HG03196 (cell line): ENCODE data around the gene OXA1L.
"Not testable (repeated sequence)": the region's sequence is repeated elsewhere in the genome, so short reads cannot be mapped to it uniquely, and the experiment has no call there.

ENCODE experiments used
- ATAC-seq: cut with Tn5 transposase; IDR thresholded peaks from one replicate; pipeline ENCODE4 v1.9.1; 2021; ENCODE audit not compliant: unreplicated experiment

Gene OXA1L

DNA sequence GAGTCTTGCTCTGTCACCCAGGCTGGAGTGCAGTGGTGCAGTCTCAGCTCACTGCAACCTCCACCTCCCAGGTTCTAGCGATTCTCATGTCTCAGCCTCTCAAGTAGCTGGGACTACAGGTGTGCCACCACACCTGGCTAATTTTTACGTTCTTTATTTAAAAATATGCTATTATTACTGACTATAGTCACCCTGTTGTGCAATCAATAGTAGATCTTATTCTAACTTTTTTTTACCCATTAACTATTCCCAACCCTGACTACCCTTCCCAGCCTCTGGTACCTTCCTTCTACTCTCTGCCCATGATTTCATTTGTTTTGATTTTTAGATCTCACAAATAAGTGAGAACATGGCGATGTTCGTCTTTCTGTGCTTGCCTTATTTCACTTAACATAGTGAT, 2.5 kb downstream of the OXA1L start:
- no peak for ATAC-seq

DNA sequence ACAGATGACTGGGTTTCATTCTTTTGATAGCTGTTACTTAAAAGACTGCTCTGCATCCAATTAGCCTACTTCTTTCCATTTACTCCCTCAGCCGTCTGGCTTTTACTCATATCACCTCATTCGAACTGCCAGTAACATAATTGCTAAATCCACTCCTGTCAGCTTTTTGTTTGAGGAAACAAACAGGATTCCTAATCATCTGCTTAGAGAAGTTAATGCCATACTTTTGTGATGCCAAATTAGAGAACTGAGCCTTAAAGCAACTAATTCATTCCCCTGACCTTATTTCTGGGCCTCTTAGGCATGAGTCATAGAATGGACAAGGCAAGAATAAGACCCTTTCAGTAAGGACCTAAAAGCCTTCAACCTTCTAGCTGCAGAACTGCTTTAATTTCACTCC, 2.9 kb downstream of the OXA1L start:
- no peak for ATAC-seq

- no peak for ATAC-seq
Measured at GRCh38 chr14:22770481-22771187, 4.1 kb downstream of the OXA1L start.

DNA sequence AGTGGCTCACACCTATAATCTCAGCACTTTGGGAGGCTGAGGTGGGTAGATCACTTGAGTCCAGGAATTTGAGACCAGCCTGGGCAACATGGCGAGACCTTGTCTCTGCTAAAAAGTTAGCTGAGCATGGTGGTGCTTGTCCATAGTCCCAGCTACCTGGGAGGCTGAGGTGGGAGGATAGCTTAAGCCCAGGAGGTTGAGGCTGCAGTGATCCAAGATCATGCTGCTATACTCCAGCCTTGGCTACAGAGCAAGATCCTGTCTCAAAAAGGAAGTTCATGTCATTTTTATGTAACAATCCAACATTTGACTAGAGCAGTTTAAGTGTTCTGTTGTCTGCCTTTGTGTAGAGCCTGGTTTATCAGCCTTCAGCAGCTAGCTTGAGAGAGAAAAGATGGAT, 6.2 kb downstream of the OXA1L start:
- no peak for ATAC-seq

- no peak for ATAC-seq
Measured at GRCh38 chr14:22773162-22774010, 6.9 kb downstream of the OXA1L start.

DNA sequence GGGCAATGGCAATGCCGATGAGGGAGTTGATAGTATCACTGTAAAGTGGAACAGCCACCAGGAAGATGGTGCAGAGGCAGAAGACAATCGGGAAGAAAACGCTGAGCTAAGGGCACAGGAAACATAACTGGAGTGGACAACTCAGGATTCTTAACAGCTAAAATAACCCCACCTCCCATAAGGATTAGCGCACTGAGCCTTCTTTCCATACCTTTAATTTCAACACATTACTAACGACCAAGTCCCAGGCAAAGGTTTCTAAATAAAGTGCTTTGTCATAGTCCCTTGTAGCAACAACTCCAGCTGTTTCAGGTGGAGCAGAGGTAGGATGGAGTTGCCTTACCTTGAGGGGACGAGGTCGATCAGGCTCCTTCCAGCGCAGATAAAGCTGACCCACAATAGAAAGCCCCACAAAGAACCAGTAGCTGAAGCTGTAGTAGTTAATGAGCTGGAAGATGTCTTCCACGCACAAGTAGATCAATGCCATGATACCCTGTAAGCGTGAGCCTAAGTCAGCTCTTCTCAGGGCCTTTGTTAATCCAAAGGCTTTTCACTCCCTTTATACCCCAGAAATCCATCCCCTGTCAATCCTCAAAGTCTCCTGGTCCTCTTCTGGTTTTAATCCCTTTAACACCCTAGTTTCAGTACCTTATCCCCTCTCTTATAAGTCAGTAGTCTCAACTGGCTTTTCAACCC, 7.7 kb downstream of the OXA1L start:
- no peak for ATAC-seq

DNA sequence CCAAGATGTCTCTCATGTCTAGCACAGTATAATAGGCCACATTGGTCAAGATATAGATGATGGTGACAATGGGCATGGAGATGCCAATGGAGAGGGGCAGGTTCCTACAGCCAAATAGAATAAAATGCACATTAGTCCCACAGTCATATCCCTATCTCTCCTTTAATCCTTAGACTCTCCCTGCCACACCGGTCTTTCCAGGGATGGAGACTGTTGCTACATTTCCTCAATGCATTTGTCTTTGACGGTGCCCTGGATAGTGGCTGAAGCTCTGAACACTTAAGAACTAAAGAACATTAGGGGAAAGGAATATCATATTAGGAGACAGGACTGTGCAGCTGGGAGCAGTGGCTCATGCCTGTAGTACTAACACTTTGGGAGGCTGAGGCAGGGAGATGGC, 9.7 kb downstream of the OXA1L start:
- no peak for ATAC-seq

GRCh38 chr14:22776849-22777248, 10.4 kb downstream of the OXA1L start:
- ATAC-seq: not testable (repeated sequence)

DNA sequence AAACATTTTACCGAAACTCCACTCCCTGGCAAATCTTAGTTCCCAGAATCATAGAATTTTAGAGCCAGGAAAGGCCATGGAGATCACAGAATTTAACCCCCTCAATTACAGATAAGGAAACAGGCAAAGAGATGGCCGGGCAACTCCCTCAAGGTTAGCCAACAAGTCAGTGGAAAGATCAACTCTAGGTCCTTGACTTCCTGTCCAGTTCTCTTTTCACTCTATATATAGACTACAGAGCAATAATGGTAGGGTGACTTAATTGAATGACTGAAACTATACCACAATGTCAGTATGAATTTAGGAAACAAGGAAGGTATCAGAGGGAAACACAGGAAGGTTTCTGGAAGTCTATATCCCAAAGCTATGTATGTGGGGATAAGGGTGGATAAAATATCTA, 11.6 kb downstream of the OXA1L start:
- ATAC-seq: no peak

- ATAC-seq: no peak
Measured at GRCh38 chr14:22780105-22780679, 13.7 kb downstream of the OXA1L start.

DNA sequence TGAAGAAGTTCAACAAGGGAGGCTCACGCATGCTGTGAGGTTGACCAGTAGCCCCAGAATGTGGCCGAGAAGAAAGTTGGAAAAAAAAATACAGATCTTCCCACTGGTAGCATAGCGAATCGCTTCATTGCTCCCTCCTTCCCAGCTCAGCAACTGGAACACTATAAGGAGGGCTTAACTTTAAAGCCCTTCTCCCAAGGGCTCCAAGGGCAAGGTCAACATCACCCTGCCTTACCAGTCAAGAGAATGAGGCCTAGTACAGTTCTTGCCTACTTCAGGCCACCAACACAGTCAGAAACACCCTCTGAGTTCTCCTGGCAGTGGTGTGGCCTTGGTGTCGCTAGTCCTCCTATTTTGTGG, 14.4 kb downstream of the OXA1L start:
- ATAC-seq: no peak

DNA sequence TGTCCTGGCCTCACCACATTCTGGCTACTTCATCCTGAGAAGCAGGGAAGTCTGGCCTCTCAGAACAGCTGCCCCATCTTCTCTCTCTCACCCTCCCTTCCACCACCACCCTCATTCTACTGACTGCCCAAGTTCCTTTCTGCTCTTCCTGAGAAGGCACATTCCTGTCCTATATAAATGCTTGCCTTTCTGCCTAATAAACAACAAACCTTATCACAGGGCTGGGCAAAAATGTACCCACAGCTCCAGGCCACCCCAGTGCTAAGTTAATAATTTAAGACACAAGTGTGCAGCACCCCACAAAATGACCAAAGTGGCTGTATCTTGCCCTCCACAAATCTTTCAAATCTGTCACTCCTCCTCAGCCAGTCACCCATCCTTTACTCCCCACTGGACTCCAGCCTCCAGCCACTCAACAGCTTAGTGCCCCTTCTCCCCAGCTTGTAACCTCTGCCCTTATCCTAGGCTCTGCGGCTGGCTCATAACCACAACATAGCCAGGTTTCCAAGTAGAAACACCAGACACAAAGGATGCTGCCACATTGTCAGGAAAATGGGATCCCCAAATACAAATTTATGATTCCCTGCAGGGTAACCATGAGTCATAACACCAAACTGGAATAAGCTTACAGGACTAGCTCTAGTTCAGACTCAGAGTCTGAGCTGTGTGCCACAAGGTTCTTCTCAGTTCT, 15.0 kb downstream of the OXA1L start:
- ATAC-seq: no peak

DNA sequence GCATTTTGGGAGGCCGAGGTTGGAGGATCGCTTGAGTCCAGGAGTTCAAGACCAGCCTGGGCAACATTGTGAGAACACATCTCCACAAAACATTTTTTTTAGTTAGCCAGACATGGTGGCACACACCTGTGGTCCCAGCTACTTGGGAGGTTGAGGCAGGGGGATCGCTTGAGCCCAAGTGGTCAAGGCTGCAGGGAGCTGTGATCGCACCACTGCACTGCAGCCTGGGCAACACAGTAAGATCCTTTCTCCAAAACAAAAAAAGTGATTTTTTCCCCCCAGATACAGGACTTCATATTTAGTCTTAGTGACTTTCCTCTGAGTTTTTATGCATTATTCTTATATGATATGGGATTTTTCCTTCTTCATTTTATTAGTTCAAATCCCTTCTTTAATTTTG, 20.2 kb downstream of the OXA1L start:
- no peak for ATAC-seq

DNA sequence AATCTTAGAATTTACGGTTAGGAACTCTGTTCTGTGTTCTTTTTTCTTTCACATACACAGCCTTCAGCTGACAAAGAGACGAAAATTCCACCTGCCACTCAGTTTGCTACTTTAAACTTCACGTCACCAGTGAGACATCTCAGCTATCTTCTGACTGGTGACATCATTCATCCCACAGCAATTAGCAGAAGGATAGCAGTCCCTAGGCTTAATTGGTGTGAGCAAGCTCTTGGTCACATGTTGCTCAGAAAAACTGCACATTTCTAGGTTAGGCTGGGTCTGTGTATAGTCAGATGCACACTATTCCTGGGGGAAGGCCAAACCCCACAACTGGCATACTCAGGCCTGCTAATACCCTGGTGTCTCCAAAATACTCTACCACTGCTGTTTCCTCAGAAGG, 24.8 kb downstream of the OXA1L start:
- no peak for ATAC-seq

GRCh38 chr14:22792158-22792557, 25.7 kb downstream of the OXA1L start:
- no peak for ATAC-seq

DNA sequence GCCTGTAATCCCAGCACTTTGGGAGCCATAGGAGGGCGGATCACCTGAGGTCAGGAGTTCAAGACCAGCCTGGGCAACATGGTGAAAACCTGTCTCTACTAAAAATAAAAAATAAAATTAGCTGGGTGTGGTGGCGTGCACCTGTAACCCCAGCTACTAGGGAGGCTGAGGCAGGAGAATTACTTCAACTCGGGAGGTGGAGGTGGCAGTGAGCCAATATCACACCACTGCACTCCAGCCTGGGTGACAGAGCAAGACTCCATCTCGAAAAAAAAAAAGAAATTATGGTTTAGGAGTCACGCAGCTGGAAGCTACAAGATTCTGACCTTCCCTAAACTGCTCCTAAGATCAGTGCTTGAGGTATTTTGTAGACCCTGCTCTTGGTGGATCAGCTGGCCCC, 27.1 kb downstream of the OXA1L start:
- not testable (repeated sequence) for ATAC-seq

GRCh38 chr14:22793976-22794375, 27.5 kb downstream of the OXA1L start:
- ATAC-seq: no peak

DNA sequence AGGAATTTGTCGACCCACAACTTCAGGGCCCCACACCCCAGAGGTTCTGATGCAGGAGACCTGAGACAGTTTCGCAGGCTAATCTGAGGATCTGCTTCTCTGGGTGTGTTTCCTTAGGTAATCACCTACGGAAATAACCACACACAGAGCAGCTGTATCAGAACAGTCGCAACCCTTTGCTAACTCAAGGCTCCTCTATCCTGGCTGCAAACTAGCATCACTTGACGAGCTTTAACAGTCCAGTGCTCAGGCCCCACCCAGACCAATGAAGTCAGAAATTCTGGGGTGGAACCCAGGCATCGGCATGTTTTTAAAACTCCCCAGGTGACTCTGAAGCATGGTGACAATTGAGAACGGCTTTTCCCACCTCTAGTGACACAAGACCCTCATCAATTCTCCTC, 28.1 kb downstream of the OXA1L start:
- ATAC-seq: no peak

DNA sequence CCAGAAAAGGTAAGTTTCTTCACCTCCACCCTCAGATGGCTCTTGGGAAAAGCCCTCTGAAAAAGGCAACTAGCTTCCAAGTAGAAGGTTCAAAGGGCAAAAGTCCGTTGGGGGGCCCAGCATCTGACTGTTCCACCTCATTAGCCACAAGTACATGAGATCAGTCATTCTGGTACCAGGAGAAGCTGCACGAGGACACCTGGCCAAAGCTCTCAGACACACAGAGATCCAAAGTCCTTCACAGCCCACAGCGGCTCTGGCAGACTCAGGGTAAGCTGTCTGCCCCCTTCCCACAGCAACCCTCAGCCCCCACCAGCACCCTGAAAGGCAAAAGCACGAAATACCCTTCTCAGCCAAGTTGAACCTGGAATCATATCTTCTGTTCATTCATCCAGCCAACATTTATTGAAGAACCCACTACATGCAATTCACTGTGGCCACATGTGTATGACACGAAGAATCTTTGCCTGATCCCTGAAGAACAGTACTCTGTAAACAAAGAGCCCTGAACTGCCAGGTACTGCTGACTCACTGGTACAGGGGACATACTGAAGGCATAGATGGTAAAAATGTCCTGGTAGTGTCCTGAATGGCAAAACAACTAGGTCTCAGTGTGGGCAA, 29.7 kb downstream of the OXA1L start:
- ATAC-seq: peak; percentile 35
